Stomach (tissue), 9 donors: ENCODE measurements around the gene ZC3H11A. TPM values are rescaled to one million over a fixed set of nuclear protein-coding genes. Genes with fewer than 3 reads are reported as not detected.

Source experiments
- DNase-seq, 2 donors: peaks; one replicate each; pipeline versions ENCODE4 v3.0.0 to v3.0.0-alpha.2; 2013 to 2019
- H3K27ac ChIP-seq, 5 donors: fragments of 200-600 bp in 4 of 5; sonication (generic) in 4 of 5; one replicate each; pipeline ENCODE4 v1.5.1; 2013 to 2019; ENCODE audit warnings: mild to moderate bottlenecking in 1 of 5, moderate library complexity in 1 of 5
- H3K27me3 ChIP-seq, 3 donors: fragments of 200-600 bp; sonication (generic); one replicate each; pipeline ENCODE4 v1.5.1; 2017 to 2019; ENCODE audit warnings: mixed run types in 1 of 3
- H3K36me3 ChIP-seq, 4 donors: fragments of 200-600 bp; sonication (generic); 1 replicate in 3 of 4; 2 replicates in 1 of 4; pipeline ENCODE4 v1.5.1; 2016 to 2019
- H3K4me1 ChIP-seq, 4 donors: fragments of 200-600 bp; sonication (generic); one replicate each; pipeline ENCODE4 v1.5.1; 2016 to 2019
- H3K4me3 ChIP-seq, 4 donors: fragments of 200-600 bp; sonication (generic) in 3 of 4; one replicate each; pipeline ENCODE4 v1.5.1; 2016 to 2019; ENCODE audit warnings: mild to moderate bottlenecking in 1 of 4
- H3K9me3 ChIP-seq, 4 donors: fragments of 200-600 bp; sonication (generic); one replicate each; pipeline ENCODE4 v1.5.1; 2016 to 2019
- EP300 ChIP-seq: sonication (generic); formaldehyde crosslinking; IDR thresholded peaks from one replicate; pipeline ENCODE4 v1.6.1; 2017; ENCODE audit warnings: antibody characterized with exemption
- POLR2A ChIP-seq, 4 donors: fragments of 450-650 bp; IDR thresholded peaks; one replicate each; pipeline ENCODE4 v1.6.1; 2016; ENCODE audit warnings: antibody characterized with exemption in 4 of 4, control low read depth in 2 of 4, mild to moderate bottlenecking in 1 of 4, moderate library complexity in 1 of 4
- POLR2AphosphoS5 ChIP-seq, 3 donors: sonication (generic); formaldehyde crosslinking; IDR thresholded peaks; one replicate each; pipeline ENCODE4 v1.6.1; 2016; ENCODE audit warnings: antibody characterized with exemption in 3 of 3
- WGBS, 5 donors: extraction: QIAGEN DNeasy Blood & Tissue Kit in 3 of 5; methylation state at CpG; one replicate each; pipeline versions ENCODE4 v1.1.5 to v1.1.7; 2013 to 2018; 5-methylcytosine and 5-hydroxymethylcytosine counted together
- intact Hi-C: fragments of 100-400 bp; cut with DNase I; formaldehyde crosslinking; loops from one replicate; pipeline ENCODE4 v1.15.1; 2023; ENCODE audit warnings: low total_unique reads
- polyA plus RNA-seq, 3 donors: library from polyadenylated mRNA; stranded (reverse); fragments of 200-250 nt; gene quantifications; one replicate each; pipeline ENCODE4 v1.2.3, GENCODE V29; 2013
- total RNA-seq, 5 donors: library from RNA; depleted of rRNA; stranded (reverse); fragments of >200 nt; gene quantifications; one replicate each; pipeline versions ENCODE4 v1.1.0 to v1.2.3, GENCODE V29; 2014 to 2016
- TF ChIP-seq, protein P1 (sequence below), 7 experiments: fragments of 450-650 bp in 4 of 7; fragments of 200-600 bp in 3 of 7; sonication (generic) in 3 of 7; IDR thresholded peaks; one replicate each; pipeline ENCODE4 v1.5.1; 2016 to 2019; ENCODE audit warnings: antibody characterized with exemption in 7 of 7, control low read depth in 2 of 7, mild to moderate bottlenecking in 1 of 7
- donor health status: healthy with polysubstance abuse.
- donor health status: Bipolar disorder and iron deficiency.
- donor health status: healthy.

The ZC3H11A gene
- total and polyA plus RNA-seq, 8 donors: 25.0 to 160 (median 69.4) TPM

DNA sequence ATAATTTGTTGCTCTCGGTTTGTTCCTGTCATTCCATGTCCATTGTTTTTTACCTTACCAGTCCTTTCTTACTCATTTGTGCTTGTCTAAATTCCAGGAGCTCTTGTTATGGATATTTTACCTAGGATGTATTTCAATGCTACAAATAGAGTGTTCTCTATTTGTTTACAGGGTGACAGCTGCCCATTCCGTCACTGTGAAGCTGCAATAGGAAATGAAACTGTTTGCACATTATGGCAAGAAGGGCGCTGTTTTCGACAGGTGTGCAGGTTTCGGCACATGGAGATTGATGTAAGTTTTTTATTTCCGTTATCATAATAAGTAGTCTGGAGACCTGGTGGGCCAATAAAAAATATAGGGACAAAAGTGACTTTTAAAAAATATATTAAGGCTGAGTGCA is 23.0 kb downstream of the ZC3H11A start:
- no peak for DNase-seq
- 87 to 95% (median 93%) methylated on average over 6 of the region's 6 CpGs for WGBS, 5 donors
- H3K36me3 ChIP-seq: peaks cover 56 to 95% (median 91%) of the 10 kb centered on the region in 4 donors
- H3K27me3 ChIP-seq: no peaks in the 10 kb centered on the region
- H3K4me1 ChIP-seq: peaks cover 0 to 16% (median 7%) of the 10 kb centered on the region in 4 donors
- TF ChIP-seq, protein P1, sequence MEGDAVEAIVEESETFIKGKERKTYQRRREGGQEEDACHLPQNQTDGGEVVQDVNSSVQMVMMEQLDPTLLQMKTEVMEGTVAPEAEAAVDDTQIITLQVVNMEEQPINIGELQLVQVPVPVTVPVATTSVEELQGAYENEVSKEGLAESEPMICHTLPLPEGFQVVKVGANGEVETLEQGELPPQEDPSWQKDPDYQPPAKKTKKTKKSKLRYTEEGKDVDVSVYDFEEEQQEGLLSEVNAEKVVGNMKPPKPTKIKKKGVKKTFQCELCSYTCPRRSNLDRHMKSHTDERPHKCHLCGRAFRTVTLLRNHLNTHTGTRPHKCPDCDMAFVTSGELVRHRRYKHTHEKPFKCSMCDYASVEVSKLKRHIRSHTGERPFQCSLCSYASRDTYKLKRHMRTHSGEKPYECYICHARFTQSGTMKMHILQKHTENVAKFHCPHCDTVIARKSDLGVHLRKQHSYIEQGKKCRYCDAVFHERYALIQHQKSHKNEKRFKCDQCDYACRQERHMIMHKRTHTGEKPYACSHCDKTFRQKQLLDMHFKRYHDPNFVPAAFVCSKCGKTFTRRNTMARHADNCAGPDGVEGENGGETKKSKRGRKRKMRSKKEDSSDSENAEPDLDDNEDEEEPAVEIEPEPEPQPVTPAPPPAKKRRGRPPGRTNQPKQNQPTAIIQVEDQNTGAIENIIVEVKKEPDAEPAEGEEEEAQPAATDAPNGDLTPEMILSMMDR (IDR thresholded peaks at IDR 0.05): no peak
- no peak for TF ChIP-seq POLR2A (IDR thresholded peaks at IDR 0.05)
- no peak for TF ChIP-seq EP300
- no peak for TF ChIP-seq POLR2AphosphoS5 (IDR thresholded peaks at IDR 0.05)
- no peak overlapping the region for H3K27ac ChIP-seq
- H3K9me3 ChIP-seq: no peaks in the 10 kb centered on the region
- intact Hi-C loops: no loop called here
- no peak overlapping the region for H3K4me3 ChIP-seq

DNA sequence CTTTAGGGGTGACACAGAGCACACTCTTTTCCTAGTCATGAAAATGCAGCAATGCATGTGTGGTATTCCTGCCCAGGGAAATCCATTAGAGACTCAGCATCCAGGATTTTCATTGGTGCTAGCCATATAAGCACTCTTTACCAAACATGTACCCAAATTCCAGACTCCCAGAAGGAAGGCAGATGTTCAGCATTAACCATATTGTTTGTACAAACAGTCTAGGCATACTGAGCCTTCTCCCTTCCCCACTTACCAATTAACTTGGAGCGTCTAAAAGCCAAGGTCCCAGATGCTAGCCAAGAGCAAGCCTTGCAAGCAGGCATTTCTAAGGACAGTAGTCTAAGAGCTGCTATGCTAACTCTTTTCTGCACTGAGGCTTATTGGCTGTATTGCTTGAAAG is 27.9 kb downstream of the ZC3H11A start:
- no peak for DNase-seq
- peaks cover 0 to 27% (median 12%) of the 10 kb centered on the region in 4 donors for H3K4me1 ChIP-seq
- H3K27ac ChIP-seq: no peak overlapping the region
- peaks cover 43 to 91% (median 83%) of the 10 kb centered on the region in 4 donors for H3K36me3 ChIP-seq
- H3K9me3 ChIP-seq: no peaks in the 10 kb centered on the region
- intact Hi-C loops: no loop called here
- TF ChIP-seq EP300 (no peak), POLR2AphosphoS5 (IDR thresholded peaks at IDR 0.05) (no peak), POLR2A (IDR thresholded peaks at IDR 0.05) (no peak)
- TF ChIP-seq, protein P1 (IDR thresholded peaks at IDR 0.05): no peak
- H3K27me3 ChIP-seq: no peaks in the 10 kb centered on the region
- 68 to 81% (median 73%) methylated on average over 1 of the region's 1 CpG for WGBS, 5 donors
- no peak overlapping the region for H3K4me3 ChIP-seq

DNA sequence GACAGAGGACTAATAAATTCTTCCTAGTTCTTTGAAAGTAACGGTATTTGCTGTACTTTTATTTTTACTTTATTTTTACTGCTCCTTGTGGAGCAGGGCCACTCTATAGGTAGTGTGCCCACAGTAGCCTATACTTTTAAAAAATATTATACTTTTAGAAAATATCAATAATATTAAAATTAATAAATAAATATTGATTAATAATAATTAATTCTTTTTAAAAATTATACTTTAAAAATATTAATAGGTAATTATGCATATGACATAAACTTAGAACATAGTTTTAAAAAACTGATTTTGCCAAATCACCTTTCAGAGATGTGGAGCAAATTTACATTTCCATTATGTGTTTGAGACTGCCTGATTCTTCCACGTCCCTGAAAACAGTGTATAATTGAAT is 30.8 kb downstream of the ZC3H11A start:
- peaks cover 45 to 91% (median 83%) of the 10 kb centered on the region in 4 donors for H3K36me3 ChIP-seq
- H3K27me3 ChIP-seq: no peaks in the 10 kb centered on the region
- no peak overlapping the region for H3K4me3 ChIP-seq
- no peaks in the 10 kb centered on the region for H3K9me3 ChIP-seq
- no peak for TF ChIP-seq EP300
- TF ChIP-seq, protein P1 (IDR thresholded peaks at IDR 0.05): no peak
- TF ChIP-seq POLR2AphosphoS5 (IDR thresholded peaks at IDR 0.05): no peak
- TF ChIP-seq POLR2A (IDR thresholded peaks at IDR 0.05): no peak
- DNase-seq: no peak
- 74 to 90% (median 79%) methylated on average over 2 of the region's 2 CpGs for WGBS, 5 donors
- no peak overlapping the region for H3K27ac ChIP-seq
- intact Hi-C loops: no loop called here
- H3K4me1 ChIP-seq: peaks cover 0 to 27% (median 14%) of the 10 kb centered on the region in 4 donors

DNA sequence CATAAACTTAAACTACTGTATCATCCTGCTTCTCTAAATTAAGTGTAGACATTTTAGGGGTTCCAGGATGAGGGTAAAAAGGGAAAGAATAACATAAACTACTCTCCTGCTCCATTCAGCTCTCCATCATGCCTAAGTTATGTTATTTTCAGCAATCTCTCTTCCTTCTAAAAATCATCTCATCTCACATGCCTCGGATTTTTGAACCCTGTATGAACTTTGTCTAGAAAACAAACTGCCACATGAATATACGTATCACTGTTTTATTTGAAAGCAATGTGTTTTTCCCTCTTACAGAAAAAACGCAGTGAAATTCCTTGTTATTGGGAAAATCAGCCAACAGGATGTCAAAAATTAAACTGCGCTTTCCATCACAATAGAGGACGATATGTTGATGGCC is 32.6 kb downstream of the ZC3H11A start:
- Histone ChIP-seq H3K27ac (no peak overlapping the region), H3K36me3 (peaks cover 53 to 91% (median 83%) of the 10 kb centered on the region in 4 donors), H3K9me3 (no peaks in the 10 kb centered on the region), H3K4me3 (no peak overlapping the region), H3K27me3 (no peaks in the 10 kb centered on the region), H3K4me1 (peaks cover 0 to 21% (median 8%) of the 10 kb centered on the region in 4 donors)
- intact Hi-C loops: no loop called here
- TF ChIP-seq EP300: no peak
- no peak for TF ChIP-seq POLR2A (IDR thresholded peaks at IDR 0.05)
- TF ChIP-seq, protein P1 (IDR thresholded peaks at IDR 0.05): no peak
- TF ChIP-seq POLR2AphosphoS5 (IDR thresholded peaks at IDR 0.05): no peak
- no peak for DNase-seq
- 88 to 94% (median 89%) methylated on average over 5 of the region's 5 CpGs for WGBS, 5 donors
